Panc1 (cell line): Measurements from ENCODE around the gene APLP2.

Source experiments
- TCF7L2 ChIP-seq: IDR thresholded peaks from 2 replicates; pipeline ENCODE4 v1.6.1; 2011; ENCODE audit warnings: mild to moderate bottlenecking, low read depth, low read length, inconsistent platforms
- TF ChIP-seq, protein P1 (sequence below): fragments of 450-650 bp; IDR thresholded peaks from 2 replicates; pipeline ENCODE4 v1.5.1; 2017; ENCODE audit warnings: mild to moderate bottlenecking

DNA sequence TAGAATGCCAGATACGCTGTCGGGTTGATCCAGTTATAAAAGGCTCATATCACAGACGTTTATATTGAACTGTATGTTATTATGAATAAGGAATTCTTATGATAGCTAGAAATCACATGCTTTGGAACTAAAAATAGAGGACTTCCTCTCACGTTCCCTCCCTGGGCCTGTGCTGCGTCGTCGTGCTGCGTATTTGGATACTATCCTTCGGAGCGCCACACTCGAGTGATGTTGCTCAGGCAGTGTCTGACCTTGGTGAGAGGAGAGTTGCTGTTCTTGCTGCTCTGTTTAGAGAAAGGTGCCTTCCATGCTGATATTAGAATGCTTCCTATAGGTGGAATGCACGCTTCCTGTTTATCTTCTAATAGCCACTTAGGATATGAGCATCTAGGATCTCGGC lies 69.7 kb downstream of the APLP2 start:
- TF ChIP-seq, protein P1, sequence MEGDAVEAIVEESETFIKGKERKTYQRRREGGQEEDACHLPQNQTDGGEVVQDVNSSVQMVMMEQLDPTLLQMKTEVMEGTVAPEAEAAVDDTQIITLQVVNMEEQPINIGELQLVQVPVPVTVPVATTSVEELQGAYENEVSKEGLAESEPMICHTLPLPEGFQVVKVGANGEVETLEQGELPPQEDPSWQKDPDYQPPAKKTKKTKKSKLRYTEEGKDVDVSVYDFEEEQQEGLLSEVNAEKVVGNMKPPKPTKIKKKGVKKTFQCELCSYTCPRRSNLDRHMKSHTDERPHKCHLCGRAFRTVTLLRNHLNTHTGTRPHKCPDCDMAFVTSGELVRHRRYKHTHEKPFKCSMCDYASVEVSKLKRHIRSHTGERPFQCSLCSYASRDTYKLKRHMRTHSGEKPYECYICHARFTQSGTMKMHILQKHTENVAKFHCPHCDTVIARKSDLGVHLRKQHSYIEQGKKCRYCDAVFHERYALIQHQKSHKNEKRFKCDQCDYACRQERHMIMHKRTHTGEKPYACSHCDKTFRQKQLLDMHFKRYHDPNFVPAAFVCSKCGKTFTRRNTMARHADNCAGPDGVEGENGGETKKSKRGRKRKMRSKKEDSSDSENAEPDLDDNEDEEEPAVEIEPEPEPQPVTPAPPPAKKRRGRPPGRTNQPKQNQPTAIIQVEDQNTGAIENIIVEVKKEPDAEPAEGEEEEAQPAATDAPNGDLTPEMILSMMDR: no peak
- TF ChIP-seq TCF7L2: no peak
